Anterior cingulate cortex (tissue), 58 donors: ENCODE results near the gene CDHR5.
A peak's percentile ranks its signal among the peaks of the same experiment; 100 is the strongest.
"Not testable (repeated sequence)": the region's sequence is repeated elsewhere in the genome, so short reads cannot be mapped to it uniquely, and the experiment has no call there.

Source experiments
- DNase-seq, 58 donors: peaks; one replicate each; lab custom pipeline; 2025; lab: John Stamatoyannopoulos, UW

Gene CDHR5, protein sequence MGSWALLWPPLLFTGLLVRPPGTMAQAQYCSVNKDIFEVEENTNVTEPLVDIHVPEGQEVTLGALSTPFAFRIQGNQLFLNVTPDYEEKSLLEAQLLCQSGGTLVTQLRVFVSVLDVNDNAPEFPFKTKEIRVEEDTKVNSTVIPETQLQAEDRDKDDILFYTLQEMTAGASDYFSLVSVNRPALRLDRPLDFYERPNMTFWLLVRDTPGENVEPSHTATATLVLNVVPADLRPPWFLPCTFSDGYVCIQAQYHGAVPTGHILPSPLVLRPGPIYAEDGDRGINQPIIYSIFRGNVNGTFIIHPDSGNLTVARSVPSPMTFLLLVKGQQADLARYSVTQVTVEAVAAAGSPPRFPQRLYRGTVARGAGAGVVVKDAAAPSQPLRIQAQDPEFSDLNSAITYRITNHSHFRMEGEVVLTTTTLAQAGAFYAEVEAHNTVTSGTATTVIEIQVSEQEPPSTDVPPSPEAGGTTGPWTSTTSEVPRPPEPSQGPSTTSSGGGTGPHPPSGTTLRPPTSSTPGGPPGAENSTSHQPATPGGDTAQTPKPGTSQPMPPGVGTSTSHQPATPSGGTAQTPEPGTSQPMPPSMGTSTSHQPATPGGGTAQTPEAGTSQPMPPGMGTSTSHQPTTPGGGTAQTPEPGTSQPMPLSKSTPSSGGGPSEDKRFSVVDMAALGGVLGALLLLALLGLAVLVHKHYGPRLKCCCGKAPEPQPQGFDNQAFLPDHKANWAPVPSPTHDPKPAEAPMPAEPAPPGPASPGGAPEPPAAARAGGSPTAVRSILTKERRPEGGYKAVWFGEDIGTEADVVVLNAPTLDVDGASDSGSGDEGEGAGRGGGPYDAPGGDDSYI

DNA sequence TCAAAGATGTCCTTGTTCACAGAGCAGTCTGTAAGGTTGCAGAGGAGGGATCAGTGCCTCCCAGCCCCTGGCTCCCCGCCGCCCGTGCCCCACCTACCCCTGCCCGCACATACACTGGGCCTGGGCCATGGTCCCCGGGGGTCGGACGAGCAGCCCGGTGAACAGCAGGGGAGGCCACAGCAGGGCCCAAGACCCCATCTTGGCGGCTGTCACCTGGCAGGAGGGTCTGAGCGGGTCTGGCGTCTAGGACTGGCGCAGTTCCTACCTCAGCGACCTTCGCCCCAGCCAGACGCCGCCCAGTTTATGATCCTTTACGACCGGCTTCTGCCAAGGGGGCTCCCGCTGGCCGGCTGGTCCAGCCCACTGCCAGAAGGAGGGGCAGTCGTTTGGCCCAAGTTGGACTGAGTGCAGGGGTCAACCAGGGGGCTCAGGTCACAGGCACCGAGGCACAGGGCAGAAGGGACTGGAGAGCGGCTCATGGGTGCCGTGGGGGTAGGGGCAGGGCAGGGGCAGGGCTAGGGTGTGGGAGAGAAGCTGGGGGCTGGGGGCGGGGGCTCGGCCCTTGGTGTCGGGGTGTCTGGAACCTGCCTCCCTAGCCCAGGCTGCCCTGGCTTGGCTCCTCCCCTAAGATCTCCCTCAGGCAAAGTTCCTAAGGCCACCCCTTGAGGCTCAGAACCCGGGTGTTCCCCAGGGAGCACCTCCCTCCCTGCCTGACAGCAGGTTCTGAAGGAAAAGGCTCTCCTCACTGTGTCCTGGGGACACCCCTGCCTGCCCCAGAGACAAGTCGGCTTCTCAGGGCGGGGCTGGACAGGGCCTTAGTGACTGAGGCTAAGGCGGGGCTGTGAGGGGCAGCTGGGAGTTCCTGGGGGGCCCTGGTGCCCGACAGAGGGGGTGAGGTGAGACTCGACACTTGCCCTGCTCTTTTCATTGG is at the start of gene CDHR5:
Gene CDHR5, minus strand, starts transcription at position 251 of the 931 bp plus-strand sequence. Its CDS starts 53 bp downstream, at position 198.
- no peak for DNase-seq

DNA sequence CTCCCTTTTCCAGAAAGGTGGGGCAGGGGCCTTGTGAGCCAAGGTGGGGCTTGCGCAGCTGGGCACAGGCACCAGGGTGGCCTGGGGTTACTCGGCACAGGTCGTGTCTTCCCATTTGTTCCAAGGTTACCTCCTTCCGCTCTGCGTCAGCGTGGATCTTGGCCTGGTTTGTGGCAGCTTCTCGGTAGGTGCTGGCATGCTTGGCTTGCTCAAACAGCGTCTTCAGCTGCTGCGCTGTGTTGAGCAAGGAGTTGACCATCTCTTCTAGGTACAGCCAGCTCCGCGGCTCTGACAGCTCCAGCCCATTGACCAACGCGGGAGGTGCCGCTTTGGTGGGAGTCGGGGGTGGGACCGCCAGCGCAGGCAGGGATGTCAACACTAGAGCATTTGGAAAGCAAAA is 49.7 kb upstream of the CDHR5 start:
- DNase-seq: no peak

DNA sequence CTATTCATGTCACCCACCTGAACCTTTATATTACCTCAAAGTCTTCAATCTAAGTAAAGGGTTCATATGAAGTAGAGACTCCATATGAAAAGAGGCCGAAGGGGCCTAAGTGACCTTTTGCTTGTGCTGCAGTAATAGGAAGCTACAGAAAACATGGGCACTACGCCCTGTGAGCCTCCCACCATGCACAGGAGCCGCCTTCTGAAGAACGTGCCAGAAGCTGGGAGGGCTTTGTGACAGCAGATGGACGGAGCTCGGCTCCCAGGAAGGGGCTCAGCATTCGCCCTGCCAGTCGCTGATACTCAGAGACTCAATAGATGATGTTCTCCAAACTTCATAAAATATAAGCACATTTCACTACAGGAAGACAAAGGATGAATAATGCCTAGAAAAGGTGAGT is 49.1 kb upstream of the CDHR5 start:
- DNase-seq: no peak

GRCh38 chr11:665704-666281 is 41.0 kb upstream of the CDHR5 start:
- no peak for DNase-seq

- DNase-seq: no peak
Observed at GRCh38 chr11:665062-665703, 40.4 kb upstream of the CDHR5 start.

GRCh38 chr11:662689-663274 is 38.0 kb upstream of the CDHR5 start:
- peak in 38 of 58 donors; percentile 7 to 68 (median 40) for DNase-seq

DNA sequence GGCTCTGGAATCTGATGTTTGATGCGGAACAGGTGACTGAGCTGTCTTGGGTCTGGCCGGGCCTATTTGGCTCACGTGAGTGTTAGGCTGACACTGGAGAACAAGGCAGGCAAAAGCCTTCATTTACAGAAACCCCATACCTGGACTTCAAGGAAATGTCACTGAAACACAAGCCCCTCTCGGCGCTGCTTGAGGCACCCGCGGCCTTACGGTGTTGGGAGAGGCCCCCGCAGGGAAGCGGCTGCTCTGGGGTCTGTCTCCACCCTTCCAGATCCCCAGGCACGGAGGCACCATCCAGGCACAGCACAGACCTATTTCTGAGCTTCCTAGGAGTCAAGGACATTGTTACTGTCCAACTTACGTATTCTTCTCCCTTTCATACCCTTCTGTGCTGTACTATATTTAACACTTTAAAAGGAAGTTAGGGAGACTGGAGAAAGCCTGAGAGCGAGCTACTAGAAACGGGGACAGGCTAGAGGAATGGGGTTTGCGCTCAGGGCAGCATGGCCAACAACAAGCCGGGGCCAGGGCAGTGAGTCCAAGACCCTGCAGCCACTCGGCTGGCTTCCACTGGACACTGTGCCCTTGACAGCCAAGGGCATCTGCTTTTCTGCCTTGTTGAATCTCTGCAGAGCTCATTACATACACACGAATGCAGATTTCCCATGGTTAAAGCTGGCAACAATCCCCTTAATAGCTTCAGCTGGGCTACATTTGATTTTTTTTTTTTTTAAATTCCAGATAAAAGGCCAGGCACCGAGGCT is 36.1 kb upstream of the CDHR5 start:
- DNase-seq: no peak

- no peak for DNase-seq
Observed at GRCh38 chr11:660281-660680, 35.5 kb upstream of the CDHR5 start.

DNA sequence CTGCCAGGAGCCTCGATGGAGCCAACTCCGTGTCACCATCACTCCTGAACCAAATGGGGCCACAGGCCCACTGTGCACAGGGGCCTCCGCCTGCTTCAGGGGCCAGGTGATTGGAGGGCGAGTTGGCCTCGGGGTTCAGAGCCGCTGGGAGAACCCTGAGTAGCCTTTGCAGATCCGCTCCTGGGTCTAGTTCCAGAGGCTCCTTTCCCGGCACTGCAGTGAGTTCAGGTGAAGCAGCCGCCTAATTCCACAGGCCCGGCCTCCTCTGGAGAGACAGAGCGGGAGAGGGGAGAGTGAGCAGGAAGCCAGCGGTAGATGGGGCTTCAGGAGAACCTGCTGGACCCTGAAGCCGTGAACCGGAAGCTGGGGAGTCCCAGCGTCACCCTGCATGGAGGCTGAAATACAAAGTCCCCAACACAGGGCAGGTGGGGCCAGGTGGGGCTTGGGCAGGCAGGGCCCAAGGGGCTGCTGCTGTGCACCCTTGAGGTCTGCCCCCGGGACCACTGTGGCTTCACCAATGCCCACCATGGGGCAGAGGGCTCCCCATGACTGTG is 34.9 kb upstream of the CDHR5 start:
- no peak for DNase-seq

GRCh38 chr11:657691-658126 is 33.0 kb upstream of the CDHR5 start:
- no peak for DNase-seq

- DNase-seq: no peak
Observed at GRCh38 chr11:656866-657265, 32.1 kb upstream of the CDHR5 start.

DNA sequence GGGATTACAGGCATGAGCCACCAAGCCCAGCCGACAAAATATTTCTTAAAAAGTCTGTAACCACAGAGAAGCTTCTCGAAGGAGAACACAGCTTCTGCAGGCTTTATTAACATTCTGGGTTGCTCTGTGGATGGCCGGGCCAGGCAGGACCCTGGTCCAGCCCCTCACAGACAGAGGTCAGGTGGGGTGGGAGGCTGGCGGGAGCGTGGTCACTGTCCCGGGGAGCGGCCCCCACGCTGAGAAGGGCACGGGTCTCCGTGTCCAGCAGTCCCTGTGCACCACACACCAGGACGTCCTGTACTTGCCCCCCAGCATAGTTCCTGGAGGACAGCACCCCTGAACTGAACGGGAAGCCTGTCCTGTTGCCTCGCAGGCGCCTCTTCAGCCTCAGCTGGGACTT is 31.7 kb upstream of the CDHR5 start:
- DNase-seq: no peak

DNA sequence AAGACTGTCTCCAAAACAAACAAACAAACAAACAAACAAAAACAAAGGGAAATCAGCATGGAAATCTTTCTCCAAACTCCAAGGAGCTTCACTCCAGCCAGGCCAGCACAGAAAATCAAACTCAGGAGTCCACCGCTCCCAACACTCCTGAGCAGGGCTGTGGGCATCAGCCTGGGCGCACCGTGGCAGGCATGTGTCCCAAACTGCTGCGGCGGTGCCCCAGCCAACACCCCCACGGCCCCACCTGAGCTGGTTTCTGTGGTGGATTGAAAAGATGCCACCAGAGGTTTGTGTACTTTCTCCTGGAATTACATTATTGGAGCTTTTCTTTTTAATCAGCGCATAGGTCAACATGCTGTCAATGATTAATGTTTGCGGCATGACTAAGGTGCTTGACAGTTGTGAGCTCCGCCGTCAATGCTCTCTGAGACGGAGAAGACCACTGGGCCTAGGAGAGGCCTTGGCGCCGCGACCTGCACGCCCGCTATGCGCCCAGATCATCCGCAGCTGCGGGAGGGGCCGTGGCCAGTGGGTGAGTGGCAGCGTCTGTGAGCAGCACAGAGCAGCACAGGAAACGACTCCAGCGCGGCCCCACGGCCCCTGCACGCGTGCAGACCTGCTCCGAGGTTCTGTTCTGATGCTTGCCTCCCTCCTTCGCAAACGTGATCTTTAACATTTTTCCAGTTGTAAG is 30.4 kb upstream of the CDHR5 start:
- no peak for DNase-seq

GRCh38 chr11:654444-654843 is 29.7 kb upstream of the CDHR5 start:
- not testable (repeated sequence) for DNase-seq

GRCh38 chr11:653837-654236 is 29.1 kb upstream of the CDHR5 start:
- no peak for DNase-seq

DNA sequence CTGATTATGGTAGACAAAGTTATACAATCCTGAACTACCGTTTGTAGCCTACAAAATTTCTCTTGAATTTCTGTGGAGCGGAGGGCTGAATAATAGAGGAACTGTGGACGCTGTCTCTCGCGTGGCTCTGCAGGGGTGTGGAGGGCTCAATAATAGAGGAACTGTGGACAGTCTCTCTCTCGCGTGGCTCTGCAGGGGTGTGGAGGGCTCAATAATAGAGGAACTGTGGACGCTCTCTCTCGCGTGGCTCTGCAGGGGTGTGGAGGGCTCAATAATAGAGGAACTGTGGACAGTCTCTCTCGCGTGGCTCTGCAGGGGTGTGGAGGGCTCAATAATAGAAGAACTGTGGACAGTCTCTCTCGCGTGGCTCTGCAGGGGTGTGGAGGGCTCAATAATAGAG is 28.4 kb upstream of the CDHR5 start:
- DNase-seq: not testable (repeated sequence)

- no peak for DNase-seq
Observed at GRCh38 chr11:650482-650881, 25.7 kb upstream of the CDHR5 start.
